Measurements from ENCODE around the gene RNF43. TPM values are rescaled to one million over a fixed set of nuclear protein-coding genes. Genes with fewer than 3 reads are reported as not detected.
A peak's percentile ranks its signal among the peaks of the same experiment; 100 is the strongest.

RNF43 gene
- total RNA-seq, 4 donors from 2014 or later: 16.0 to 58.3 (median 21.5) TPM

DNA sequence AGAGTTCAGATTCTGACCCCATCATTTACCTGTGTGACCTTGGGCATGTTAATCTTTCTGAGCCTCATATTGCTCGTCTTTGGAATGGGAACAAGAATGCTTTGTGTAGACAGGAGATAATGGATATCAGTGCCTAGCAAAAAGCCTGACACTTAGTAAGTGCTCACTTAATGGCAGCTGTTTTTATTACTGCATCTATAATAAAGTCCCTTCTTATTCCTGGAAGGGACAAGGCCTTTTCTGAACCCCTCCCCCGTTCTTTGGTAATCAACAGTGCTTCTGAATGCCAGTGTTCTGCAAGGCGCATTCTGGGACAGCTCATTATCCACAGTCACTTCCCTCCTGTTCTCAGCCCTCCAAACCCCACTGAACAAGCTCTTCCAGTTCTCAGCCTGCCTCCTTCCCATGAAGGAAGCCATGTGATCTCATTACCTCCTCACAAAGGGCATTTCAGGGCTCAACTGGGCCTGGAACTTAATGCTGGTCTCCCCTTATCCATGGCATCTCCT is 40.2 kb downstream of the RNF43 start:
- H3K27ac ChIP-seq: peak overlapping the region; percentile 16
- WGBS: 47% methylated on average over 3 of the region's 3 CpGs

DNA sequence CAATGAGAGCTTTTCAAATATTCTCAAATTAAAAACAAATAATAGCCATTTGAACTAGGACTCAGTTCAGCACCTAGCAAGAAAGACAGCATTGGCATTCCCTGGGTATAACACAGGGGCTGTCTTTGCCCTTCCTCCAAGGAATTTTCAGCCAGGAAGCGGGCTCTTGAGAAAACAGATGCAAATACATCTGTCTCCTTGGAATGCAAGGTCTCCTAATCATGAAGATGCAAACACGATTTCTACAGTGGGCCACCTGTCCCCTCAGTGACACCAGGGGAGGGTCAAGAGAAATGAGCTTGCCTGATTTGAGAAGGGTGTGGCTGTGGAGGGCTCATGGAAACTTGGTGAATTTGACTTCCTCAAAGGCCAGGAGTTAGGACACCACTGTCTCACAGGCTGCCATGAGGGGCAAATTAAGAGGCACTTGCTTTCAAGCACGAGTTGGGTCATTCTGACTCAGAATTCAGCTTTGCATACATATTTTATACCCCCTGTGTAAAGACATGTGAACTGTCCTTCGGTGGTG is 40.8 kb downstream of the RNF43 start:
- no peaks in the 10 kb centered on the region for H3K9me3 ChIP-seq
- no peak overlapping the region for H3K4me3 ChIP-seq
- H3K27me3 ChIP-seq: no peaks in the 10 kb centered on the region
- no peaks in the 10 kb centered on the region for H3K36me3 ChIP-seq
- H3K27ac ChIP-seq: peak overlapping the region; percentile 16
- H3K4me1 ChIP-seq: peaks cover 19% of the 10 kb centered on the region
- DNase-seq (ENCODE audit: low spot score in 2 of 2): no peak
- 73% methylated on average over 4 of the region's 4 CpGs for whole genome bisulfite sequencing
- TF ChIP-seq, protein P1, sequence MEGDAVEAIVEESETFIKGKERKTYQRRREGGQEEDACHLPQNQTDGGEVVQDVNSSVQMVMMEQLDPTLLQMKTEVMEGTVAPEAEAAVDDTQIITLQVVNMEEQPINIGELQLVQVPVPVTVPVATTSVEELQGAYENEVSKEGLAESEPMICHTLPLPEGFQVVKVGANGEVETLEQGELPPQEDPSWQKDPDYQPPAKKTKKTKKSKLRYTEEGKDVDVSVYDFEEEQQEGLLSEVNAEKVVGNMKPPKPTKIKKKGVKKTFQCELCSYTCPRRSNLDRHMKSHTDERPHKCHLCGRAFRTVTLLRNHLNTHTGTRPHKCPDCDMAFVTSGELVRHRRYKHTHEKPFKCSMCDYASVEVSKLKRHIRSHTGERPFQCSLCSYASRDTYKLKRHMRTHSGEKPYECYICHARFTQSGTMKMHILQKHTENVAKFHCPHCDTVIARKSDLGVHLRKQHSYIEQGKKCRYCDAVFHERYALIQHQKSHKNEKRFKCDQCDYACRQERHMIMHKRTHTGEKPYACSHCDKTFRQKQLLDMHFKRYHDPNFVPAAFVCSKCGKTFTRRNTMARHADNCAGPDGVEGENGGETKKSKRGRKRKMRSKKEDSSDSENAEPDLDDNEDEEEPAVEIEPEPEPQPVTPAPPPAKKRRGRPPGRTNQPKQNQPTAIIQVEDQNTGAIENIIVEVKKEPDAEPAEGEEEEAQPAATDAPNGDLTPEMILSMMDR (IDR thresholded peaks at IDR 0.05): no peak
- TF ChIP-seq POLR2A (IDR thresholded peaks at IDR 0.05): no peak
- no peak for TF ChIP-seq EP300 (IDR thresholded peaks at IDR 0.05)
- no peak for TF ChIP-seq POLR2AphosphoS5 (IDR thresholded peaks at IDR 0.05)

More for the DNA sequence above, 40.2 kb downstream of the RNF43 start:
- peaks cover 19% of the 10 kb centered on the region for H3K4me1 ChIP-seq
- no peaks in the 10 kb centered on the region for H3K9me3 ChIP-seq
- H3K4me3 ChIP-seq: no peak overlapping the region
- no peak for DNase-seq (ENCODE audit: low spot score in 2 of 2)
- H3K27me3 ChIP-seq: no peaks in the 10 kb centered on the region
- no peaks in the 10 kb centered on the region for H3K36me3 ChIP-seq
- TF ChIP-seq POLR2A (IDR thresholded peaks at IDR 0.05) (no peak), EP300 (IDR thresholded peaks at IDR 0.05) (no peak), POLR2AphosphoS5 (IDR thresholded peaks at IDR 0.05) (peak in 1 of 3 donors; percentile 49)
- TF ChIP-seq, protein P1 (IDR thresholded peaks at IDR 0.05): no peak

GRCh38 chr17:58375811-58376210 is 41.5 kb downstream of the RNF43 start:
- no peak for DNase-seq (ENCODE audit: low spot score in 2 of 2)
- no peak overlapping the region for H3K4me3 ChIP-seq
- H3K36me3 ChIP-seq: no peaks in the 10 kb centered on the region
- H3K4me1 ChIP-seq: peaks cover 19% of the 10 kb centered on the region
- TF ChIP-seq POLR2A (IDR thresholded peaks at IDR 0.05) (no peak), POLR2AphosphoS5 (IDR thresholded peaks at IDR 0.05) (no peak), EP300 (IDR thresholded peaks at IDR 0.05) (no peak)
- TF ChIP-seq, protein P1 (IDR thresholded peaks at IDR 0.05): no peak
- H3K27me3 ChIP-seq: no peaks in the 10 kb centered on the region
- H3K27ac ChIP-seq: no peak overlapping the region
- no peaks in the 10 kb centered on the region for H3K9me3 ChIP-seq
- WGBS: 75% methylated on average over 2 of the region's 2 CpGs

GRCh38 chr17:58375256-58375655 is 42.1 kb downstream of the RNF43 start:
- Histone ChIP-seq H3K27ac (no peak overlapping the region), H3K36me3 (no peaks in the 10 kb centered on the region), H3K4me3 (no peak overlapping the region), H3K27me3 (no peaks in the 10 kb centered on the region), H3K9me3 (no peaks in the 10 kb centered on the region), H3K4me1 (peaks cover 19% of the 10 kb centered on the region)
- no peak for DNase-seq (ENCODE audit: low spot score in 2 of 2)
- TF ChIP-seq EP300 (IDR thresholded peaks at IDR 0.05) (no peak), POLR2AphosphoS5 (IDR thresholded peaks at IDR 0.05) (no peak), POLR2A (IDR thresholded peaks at IDR 0.05) (no peak)
- TF ChIP-seq, protein P1 (IDR thresholded peaks at IDR 0.05): no peak
- 70% methylated on average over 5 of the region's 5 CpGs for WGBS

DNA sequence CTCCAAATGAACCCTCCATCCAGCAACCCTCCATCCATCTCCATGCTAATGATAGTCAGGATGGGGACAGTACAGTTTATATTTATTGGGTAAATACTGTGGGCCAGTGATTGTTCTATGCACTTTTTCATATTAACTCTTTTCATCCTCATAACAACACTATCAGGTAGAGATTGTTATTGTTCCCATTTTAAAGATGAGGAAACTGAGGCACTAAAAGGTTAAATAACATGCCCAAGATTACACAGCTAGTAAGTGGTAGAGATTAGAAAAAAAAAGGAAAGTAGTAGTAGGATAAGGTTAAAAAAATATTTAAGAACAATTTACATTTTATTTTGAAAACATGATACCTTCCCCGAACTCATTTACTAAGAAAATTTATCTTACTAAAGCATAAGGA is 43.4 kb downstream of the RNF43 start:
- WGBS: 98% methylated on average over 1 of the region's 1 CpG
- Histone ChIP-seq H3K27me3 (no peaks in the 10 kb centered on the region), H3K4me1 (peaks cover 25% of the 10 kb centered on the region)

More for the DNA sequence above, 43.4 kb downstream of the RNF43 start:
- Histone ChIP-seq H3K36me3 (no peaks in the 10 kb centered on the region), H3K27ac (no peak overlapping the region), H3K4me3 (no peak overlapping the region), H3K9me3 (no peaks in the 10 kb centered on the region)
- no peak for DNase-seq (ENCODE audit: low spot score in 2 of 2)
- TF ChIP-seq POLR2A (IDR thresholded peaks at IDR 0.05) (no peak), POLR2AphosphoS5 (IDR thresholded peaks at IDR 0.05) (no peak), EP300 (IDR thresholded peaks at IDR 0.05) (no peak)
- TF ChIP-seq, protein P1 (IDR thresholded peaks at IDR 0.05): no peak
